ENCODE measurements around the gene CXCR6.

DNA sequence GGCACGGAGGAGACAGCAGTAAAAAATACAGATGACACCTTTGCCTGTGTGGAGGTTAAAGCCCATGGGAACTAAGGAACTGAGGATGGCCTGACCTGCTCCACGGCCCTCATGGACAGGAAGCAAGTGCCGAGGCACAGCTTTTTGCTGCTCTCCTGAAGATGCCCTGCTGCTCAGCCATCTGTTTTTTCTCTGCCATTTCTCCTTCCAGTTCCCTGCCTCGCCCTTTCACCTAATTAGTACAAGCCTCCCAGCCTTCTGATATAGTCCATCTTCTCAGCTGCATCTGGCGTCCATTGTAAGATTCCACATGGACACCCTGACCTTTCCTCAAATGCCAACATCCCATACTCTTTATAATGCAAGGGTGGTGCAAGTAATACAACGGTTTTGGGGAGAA, 11.8 kb upstream of the CXCR6 start:
- TF ChIP-seq, protein P1, sequence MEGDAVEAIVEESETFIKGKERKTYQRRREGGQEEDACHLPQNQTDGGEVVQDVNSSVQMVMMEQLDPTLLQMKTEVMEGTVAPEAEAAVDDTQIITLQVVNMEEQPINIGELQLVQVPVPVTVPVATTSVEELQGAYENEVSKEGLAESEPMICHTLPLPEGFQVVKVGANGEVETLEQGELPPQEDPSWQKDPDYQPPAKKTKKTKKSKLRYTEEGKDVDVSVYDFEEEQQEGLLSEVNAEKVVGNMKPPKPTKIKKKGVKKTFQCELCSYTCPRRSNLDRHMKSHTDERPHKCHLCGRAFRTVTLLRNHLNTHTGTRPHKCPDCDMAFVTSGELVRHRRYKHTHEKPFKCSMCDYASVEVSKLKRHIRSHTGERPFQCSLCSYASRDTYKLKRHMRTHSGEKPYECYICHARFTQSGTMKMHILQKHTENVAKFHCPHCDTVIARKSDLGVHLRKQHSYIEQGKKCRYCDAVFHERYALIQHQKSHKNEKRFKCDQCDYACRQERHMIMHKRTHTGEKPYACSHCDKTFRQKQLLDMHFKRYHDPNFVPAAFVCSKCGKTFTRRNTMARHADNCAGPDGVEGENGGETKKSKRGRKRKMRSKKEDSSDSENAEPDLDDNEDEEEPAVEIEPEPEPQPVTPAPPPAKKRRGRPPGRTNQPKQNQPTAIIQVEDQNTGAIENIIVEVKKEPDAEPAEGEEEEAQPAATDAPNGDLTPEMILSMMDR (IDR thresholded peaks at IDR 0.05; ENCODE audit: low read depth, low read length), result no peak
- no peak for TF ChIP-seq EZH2phosphoT487 (IDR thresholded peaks at IDR 0.05; ENCODE audit: low read depth)

All from OCI-LY3 (cell line).